Superior temporal gyrus (tissue), 1 donor: ENCODE measurements around the gene CPED1.
"Not testable (repeated sequence)": the region's sequence is repeated elsewhere in the genome, so short reads cannot be mapped to it uniquely, and the experiment has no call there.

Experiments used
- DNase-seq: peaks from one replicate; pipeline ENCODE4 v3.0.0-alpha.2; 2016; ENCODE audit errors: extremely low spot score

Gene CPED1

GRCh38 chr7:121181357-121181756, 192.8 kb downstream of the CPED1 start:
- DNase-seq, result no peak

- no peak for DNase-seq
Observed at GRCh38 chr7:121182281-121182680, 193.8 kb downstream of the CPED1 start.

- no peak for DNase-seq
Observed at GRCh38 chr7:121182902-121183301, 194.4 kb downstream of the CPED1 start.

- not testable (repeated sequence) for DNase-seq
Observed at GRCh38 chr7:121183883-121184282, 195.4 kb downstream of the CPED1 start.

GRCh38 chr7:121186746-121187145, 198.2 kb downstream of the CPED1 start:
- no peak for DNase-seq

GRCh38 chr7:121187222-121187621, 198.7 kb downstream of the CPED1 start:
- DNase-seq, result no peak

- DNase-seq, result no peak
Observed at GRCh38 chr7:121187676-121188075, 199.2 kb downstream of the CPED1 start.

- no peak for DNase-seq
Observed at GRCh38 chr7:121192834-121193233, 204.3 kb downstream of the CPED1 start.

- no peak for DNase-seq
Observed at GRCh38 chr7:121195010-121195409, 206.5 kb downstream of the CPED1 start.

GRCh38 chr7:121195874-121196273, 207.4 kb downstream of the CPED1 start:
- DNase-seq, result no peak

- no peak for DNase-seq
Observed at GRCh38 chr7:121196286-121196685, 207.8 kb downstream of the CPED1 start.

- DNase-seq, result no peak
Observed at GRCh38 chr7:121197455-121197854, 208.9 kb downstream of the CPED1 start.

GRCh38 chr7:121198502-121198901, 210.0 kb downstream of the CPED1 start:
- no peak for DNase-seq

- DNase-seq, result no peak
Observed at GRCh38 chr7:121202125-121202524, 213.6 kb downstream of the CPED1 start.

- DNase-seq, result no peak
Observed at GRCh38 chr7:121202834-121203233, 214.3 kb downstream of the CPED1 start.

- DNase-seq, result no peak
Observed at GRCh38 chr7:121204537-121204936, 216.0 kb downstream of the CPED1 start.

GRCh38 chr7:121205777-121206176, 217.3 kb downstream of the CPED1 start:
- DNase-seq, result no peak

- no peak for DNase-seq
Observed at GRCh38 chr7:121211253-121211652, 222.7 kb downstream of the CPED1 start.

- DNase-seq, result no peak
Observed at GRCh38 chr7:121212036-121212435, 223.5 kb downstream of the CPED1 start.

GRCh38 chr7:121214657-121215056, 226.1 kb downstream of the CPED1 start:
- DNase-seq, result no peak

- DNase-seq, result no peak
Observed at GRCh38 chr7:121219026-121219425, 230.5 kb downstream of the CPED1 start.

- DNase-seq, result not testable (repeated sequence)
Observed at GRCh38 chr7:121221108-121221507, 232.6 kb downstream of the CPED1 start.

- no peak for DNase-seq
Observed at GRCh38 chr7:121228779-121229178, 240.3 kb downstream of the CPED1 start.

GRCh38 chr7:121235201-121235600, 246.7 kb downstream of the CPED1 start:
- DNase-seq, result no peak

GRCh38 chr7:121237601-121238000, 249.1 kb downstream of the CPED1 start:
- DNase-seq, result no peak
